H54 (cell line): ENCODE measurements around the gene SLIT2.

Experiments
- DNase-seq: peaks from one replicate; pipeline ENCODE4 v3.0.0; 2011; ENCODE audit warnings: low spot score, mixed read lengths; ENCODE audit not compliant: insufficient read length
- FAIRE-seq: peaks from 3 replicates; lab custom pipeline; 2011; peaks lifted over from hg19 to GRCh38; lab: Jason Lieb, UNC
- POLR2A ChIP-seq: IDR thresholded peaks from 2 replicates; pipeline ENCODE4 v1.6.1; 2011; ENCODE audit warnings: low read depth, mild to moderate bottlenecking, low read length

The SLIT2 gene

DNA sequence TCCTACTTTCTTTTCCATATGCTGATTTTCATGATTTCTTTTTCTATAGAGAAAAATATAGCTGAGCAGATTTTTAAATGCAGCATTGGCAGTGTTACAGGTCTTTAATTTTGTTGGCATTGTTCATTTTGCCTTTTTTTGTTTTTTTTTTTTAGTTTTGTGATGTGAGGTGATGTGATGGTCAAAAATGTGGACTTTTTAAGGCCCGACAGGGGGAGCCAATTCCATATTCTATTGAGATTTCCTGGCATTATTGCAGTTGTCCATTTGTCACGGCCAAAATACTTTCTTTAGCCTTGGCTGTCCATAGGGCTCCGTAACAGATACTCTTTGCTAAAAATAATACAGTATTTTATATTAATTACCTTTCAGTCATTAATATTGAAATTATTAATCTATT, 47.8 kb downstream of the SLIT2 start:
- TF ChIP-seq POLR2A: no peak
- FAIRE-seq (no peak), DNase-seq (no peak)

DNA sequence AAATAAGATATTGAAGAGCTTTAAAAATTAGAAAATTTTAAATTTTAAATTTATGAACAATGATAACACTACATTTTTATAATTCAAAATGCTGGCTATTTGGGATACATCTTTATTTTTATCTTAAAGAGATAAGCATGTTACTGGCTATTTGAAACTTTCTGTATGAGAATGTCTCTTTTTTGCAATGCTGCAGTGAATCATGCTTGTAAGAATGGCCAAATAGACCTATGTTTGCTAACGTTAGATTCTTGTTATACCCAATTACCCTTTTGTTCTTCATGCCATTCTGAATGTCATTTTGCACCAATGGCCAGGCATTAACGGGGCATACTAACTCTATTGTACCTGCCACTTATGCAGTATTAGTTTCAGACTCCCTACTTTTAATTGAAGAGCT, 49.5 kb downstream of the SLIT2 start:
- DNase-seq (no peak), FAIRE-seq (no peak)
- no peak for TF ChIP-seq POLR2A
